Glomerular visceral epithelial cell (primary cell): ENCODE measurements around the gene MTTP.

Source experiments
- DNase-seq: peaks from one replicate; pipeline ENCODE4 v3.0.0-alpha.2; 2016; ENCODE audit errors: extremely low spot score

Gene MTTP

DNA sequence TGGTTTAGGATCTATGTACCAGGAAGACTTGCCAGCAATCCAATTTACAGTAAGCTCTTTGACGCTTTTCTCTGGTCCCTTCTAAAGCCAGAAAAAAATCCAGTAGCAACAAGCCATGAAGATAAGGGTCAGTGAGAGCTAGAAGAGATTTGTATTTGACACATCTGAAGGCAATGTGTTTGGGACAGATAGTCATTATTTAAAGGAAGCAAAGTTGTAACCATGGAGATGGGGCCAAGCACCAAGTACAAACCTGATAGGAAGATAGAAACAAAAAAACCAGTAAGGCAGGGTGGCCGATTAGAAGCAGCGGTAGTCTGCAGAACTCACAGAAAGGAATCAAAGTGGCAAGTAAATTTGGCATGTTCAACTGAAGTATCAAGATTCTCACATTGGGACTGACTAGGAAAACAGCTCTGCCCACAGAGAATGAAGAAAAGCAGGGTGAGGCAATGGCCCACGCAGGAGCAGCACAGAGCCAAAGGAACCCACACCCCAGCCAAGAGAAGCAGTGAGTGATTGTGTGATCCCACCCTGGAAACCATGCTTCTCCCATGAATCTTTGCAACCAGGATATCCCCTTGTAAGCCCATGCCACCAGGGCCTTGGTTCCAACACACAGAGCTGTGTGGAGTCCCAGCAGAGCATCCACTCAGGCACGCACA, 95.9 kb downstream of the MTTP start:
- DNase-seq: no peak
